Spleen (tissue), 11 donors: ENCODE results near the gene STAP2. TPM values are rescaled to one million over a fixed set of nuclear protein-coding genes. Genes with fewer than 3 reads are reported as not detected.

Experiments
- DNase-seq: peaks from one replicate; pipeline ENCODE4 v3.0.0-alpha.2; 2020
- H3K27ac ChIP-seq, 8 donors: fragments of 200-600 bp; sonication (generic) in 7 of 8; 1 replicate in 4 of 8; 2 replicates in 4 of 8; pipeline versions ENCODE4 v1.5.0 to v1.8.0; 2016 to 2021; ENCODE audit warnings: inconsistent platforms in 4 of 8, mild to moderate bottlenecking in 4 of 8, moderate library complexity in 1 of 8
- H3K27me3 ChIP-seq, 7 donors: fragments of 200-600 bp; sonication (generic) in 6 of 7; replicated peaks in 1 of 7; 1 replicate in 4 of 7; 2 replicates in 3 of 7; pipeline versions ENCODE4 v1.5.0 to v1.8.0; 2016 to 2021; ENCODE audit warnings: inconsistent platforms in 3 of 7, mild to moderate bottlenecking in 1 of 7
- H3K36me3 ChIP-seq, 6 donors: fragments of 200-600 bp; sonication (generic) in 5 of 6; 1 replicate in 4 of 6; 2 replicates in 2 of 6; pipeline versions ENCODE4 v1.5.0 to v1.8.0; 2016 to 2021; ENCODE audit warnings: inconsistent platforms in 2 of 6
- H3K4me1 ChIP-seq, 6 donors: fragments of 200-600 bp; sonication (generic) in 5 of 6; 1 replicate in 3 of 6; 2 replicates in 3 of 6; pipeline versions ENCODE4 v1.5.0 to v1.8.0; 2016 to 2021; ENCODE audit warnings: inconsistent platforms in 3 of 6
- H3K4me3 ChIP-seq, 8 donors: fragments of 200-600 bp; sonication (generic) in 7 of 8; 1 replicate in 4 of 8; 2 replicates in 4 of 8; pipeline versions ENCODE4 v1.5.0 to v1.8.0; 2016 to 2021; ENCODE audit warnings: inconsistent platforms in 4 of 8, mild to moderate bottlenecking in 4 of 8, moderate library complexity in 2 of 8
- H3K9me3 ChIP-seq, 8 donors: fragments of 200-600 bp; sonication (generic) in 7 of 8; 1 replicate in 4 of 8; 2 replicates in 4 of 8; pipeline versions ENCODE4 v1.5.0 to v1.8.0; 2016 to 2021; ENCODE audit warnings: inconsistent platforms in 4 of 8
- POLR2A ChIP-seq, 3 donors: fragments of 450-650 bp; IDR thresholded peaks; one replicate each; pipeline ENCODE4 v1.5.1; 2017; ENCODE audit warnings: antibody characterized with exemption in 3 of 3, mild to moderate bottlenecking in 1 of 3
- POLR2AphosphoS5 ChIP-seq, 3 donors: sonication (generic); formaldehyde crosslinking; IDR thresholded peaks; one replicate each; pipeline ENCODE4 v1.5.1; 2017; ENCODE audit warnings: antibody characterized with exemption in 3 of 3
- WGBS, 5 donors: extraction: QIAGEN DNeasy Blood & Tissue Kit in 3 of 5; methylation state at CpG; one replicate each; pipeline versions ENCODE4 v1.1.5 to v1.1.7; 2013 to 2018; 5-methylcytosine and 5-hydroxymethylcytosine counted together
- intact Hi-C: fragments of 100-400 bp; cut with DNase I; formaldehyde crosslinking; loops from one replicate; pipeline ENCODE4 v1.15.0; 2023; ENCODE audit warnings: low total_unique reads
- polyA plus RNA-seq, 3 donors: library from polyadenylated mRNA; stranded (reverse); fragments of 200-250 nt; gene quantifications; one replicate each; pipeline ENCODE4 v1.2.1, GENCODE V29; 2013
- total RNA-seq, 7 donors: library from RNA; depleted of rRNA in 3 of 7; stranded (reverse); fragments of >200 nt in 3 of 7; fragmentation: NEBNext Ultra II Directional in 4 of 7; extraction: Animal tissue kit (Norgen Biotek cat#: 25700) in 4 of 7; gene quantifications; one replicate each; pipeline versions ENCODE4 v1.1.0 to v1.2.1, GENCODE V29; 2016 to 2021
- TF ChIP-seq, protein P1 (sequence below), 11 experiments: fragments of 200-600 bp in 7 of 11; fragments of 450-650 bp in 4 of 11; sonication (generic) in 4 of 11; IDR thresholded peaks in 8 of 11; conservative IDR thresholded peaks in 3 of 11; 1 replicate in 7 of 11; 2 replicates in 4 of 11; pipeline versions ENCODE4 v1.4.0 to v1.8.0; 2016 to 2021; ENCODE audit warnings: antibody characterized with exemption in 11 of 11, inconsistent platforms in 4 of 11, mild to moderate bottlenecking in 1 of 11
- donor health status: healthy with polysubstance abuse.
- donor health status: DM: no; HTN: no; CAD: no; lungs with moderate emphysema.
- donor health status: DM: no; HTN: no; CAD: no.
- donor health status: Bipolar disorder and iron deficiency.
- donor health status: healthy.
- donor health status: DM: no; HTN: no; CAD: no.
- donor health status: DM: yes; HTN: yes; CAD: no.

STAP2 gene
- total and polyA plus RNA-seq, 10 donors, result 0.79 to 5.1 (median 2.1) TPM; not detected in 1

DNA sequence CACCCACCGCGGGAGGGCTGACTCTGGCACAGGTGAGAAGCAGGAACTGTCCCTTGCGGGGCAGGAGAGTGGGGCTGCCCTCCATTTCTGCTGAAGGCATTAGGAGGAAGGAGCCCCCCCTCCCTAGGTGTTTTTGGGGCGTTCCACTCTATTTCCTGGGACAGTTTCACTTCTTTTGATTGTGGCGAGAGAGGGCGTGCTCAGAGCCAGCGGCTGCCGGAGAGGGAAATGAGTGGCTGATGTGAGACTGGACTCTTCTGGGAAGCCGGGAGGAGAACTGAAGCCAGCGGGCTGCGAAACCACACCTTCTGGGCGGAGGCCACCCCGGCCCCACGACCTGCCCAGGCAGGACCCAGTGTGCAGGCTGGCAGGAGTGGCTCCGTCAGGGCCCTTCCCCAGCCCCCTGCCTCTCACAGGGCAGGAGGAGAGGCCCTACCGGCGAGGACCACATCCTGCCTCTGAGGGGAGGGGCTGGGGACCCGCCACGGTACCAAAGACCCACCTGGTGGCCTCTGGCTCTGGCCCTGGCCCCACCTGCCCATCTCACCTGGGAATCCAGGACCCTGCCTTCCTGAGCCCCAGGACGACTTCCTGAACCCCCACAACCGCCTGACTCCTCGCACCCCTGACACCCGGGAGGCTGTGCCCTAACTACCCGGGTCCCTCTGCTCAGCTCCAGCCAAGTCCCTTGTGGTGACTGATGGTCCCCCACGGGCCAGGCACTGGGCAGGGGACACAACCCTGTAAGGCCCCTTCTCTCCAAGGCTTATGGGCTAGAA, 30.7 kb upstream of the STAP2 start:
- Histone ChIP-seq H3K36me3 (peaks cover 0 to 64% (median 25%) of the 10 kb centered on the region in 6 donors), H3K4me3 (peak overlapping the region; percentile 16 to 66 (median 26)), H3K27ac (peak overlapping the region; percentile 77 to 92 (median 86)), H3K9me3 (no peaks in the 10 kb centered on the region), H3K27me3 (no peaks in the 10 kb centered on the region), H3K4me1 (peaks cover 66 to 80% (median 69%) of the 10 kb centered on the region in 6 donors)
- intact Hi-C loops, result no loop called here
- WGBS, 5 donors, result 9 to 19% (median 11%) methylated on average over 11 to 25 of the region's 25 CpGs
- peak; percentile 84 to 86 (median 86) for TF ChIP-seq POLR2AphosphoS5 (IDR thresholded peaks at IDR 0.05)
- peak in 1 of 3 donors; percentile 15 for TF ChIP-seq POLR2A (IDR thresholded peaks at IDR 0.05)
- TF ChIP-seq, protein P1, sequence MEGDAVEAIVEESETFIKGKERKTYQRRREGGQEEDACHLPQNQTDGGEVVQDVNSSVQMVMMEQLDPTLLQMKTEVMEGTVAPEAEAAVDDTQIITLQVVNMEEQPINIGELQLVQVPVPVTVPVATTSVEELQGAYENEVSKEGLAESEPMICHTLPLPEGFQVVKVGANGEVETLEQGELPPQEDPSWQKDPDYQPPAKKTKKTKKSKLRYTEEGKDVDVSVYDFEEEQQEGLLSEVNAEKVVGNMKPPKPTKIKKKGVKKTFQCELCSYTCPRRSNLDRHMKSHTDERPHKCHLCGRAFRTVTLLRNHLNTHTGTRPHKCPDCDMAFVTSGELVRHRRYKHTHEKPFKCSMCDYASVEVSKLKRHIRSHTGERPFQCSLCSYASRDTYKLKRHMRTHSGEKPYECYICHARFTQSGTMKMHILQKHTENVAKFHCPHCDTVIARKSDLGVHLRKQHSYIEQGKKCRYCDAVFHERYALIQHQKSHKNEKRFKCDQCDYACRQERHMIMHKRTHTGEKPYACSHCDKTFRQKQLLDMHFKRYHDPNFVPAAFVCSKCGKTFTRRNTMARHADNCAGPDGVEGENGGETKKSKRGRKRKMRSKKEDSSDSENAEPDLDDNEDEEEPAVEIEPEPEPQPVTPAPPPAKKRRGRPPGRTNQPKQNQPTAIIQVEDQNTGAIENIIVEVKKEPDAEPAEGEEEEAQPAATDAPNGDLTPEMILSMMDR (IDR thresholded peaks at IDR 0.05 in 8 of 11, conservative IDR thresholded peaks at IDR 0.05 in 3 of 11), result peak in 2 of 11 experiments; percentile 19 to 24
- peak; percentile 92 for DNase-seq

DNA sequence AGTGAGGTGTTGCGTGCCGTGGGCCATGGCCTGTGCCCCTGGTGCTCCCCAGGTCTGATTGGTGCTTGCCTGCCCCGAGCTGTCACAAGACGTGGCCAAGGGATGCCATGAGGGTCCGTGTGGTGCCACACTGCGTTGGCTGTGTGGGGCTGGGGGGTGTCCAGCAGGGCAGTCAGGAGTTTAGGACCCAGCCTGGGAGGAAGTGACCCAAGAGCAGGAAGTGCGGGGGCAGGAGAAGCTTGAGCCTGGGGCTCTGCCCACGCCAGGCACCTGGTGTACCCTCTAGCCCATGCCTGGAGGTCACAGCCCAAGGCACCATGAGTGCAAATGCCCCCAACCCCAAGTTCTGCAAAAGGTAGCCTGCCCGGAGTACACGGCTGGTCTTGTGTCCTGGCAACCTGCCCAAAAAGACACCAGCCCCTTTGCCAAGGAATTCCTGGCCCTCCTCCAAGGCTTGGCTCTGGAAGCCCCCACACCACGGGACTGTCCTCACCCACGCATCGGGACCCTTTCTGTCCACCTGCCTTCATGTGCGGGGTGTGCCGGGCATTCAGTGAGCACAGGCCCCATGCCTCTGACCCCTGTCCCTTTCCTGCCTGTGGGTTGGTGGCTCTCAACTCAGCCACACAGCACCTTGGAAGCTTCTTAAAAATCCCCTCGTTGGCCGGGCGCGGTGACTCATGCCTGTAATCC, 29.6 kb upstream of the STAP2 start:
- 39 to 63% (median 56%) methylated on average over 16 to 19 of the region's 19 CpGs for WGBS, 5 donors
- Histone ChIP-seq H3K27me3 (no peaks in the 10 kb centered on the region), H3K9me3 (no peaks in the 10 kb centered on the region), H3K4me3 (peak overlapping the region in 2 of 8 donors; percentile 35 to 66), H3K27ac (peak overlapping the region; percentile 4 to 92 (median 86)), H3K4me1 (peaks cover 56 to 69% (median 58%) of the 10 kb centered on the region in 6 donors), H3K36me3 (peaks cover 0 to 69% (median 35%) of the 10 kb centered on the region in 6 donors)
- intact Hi-C loops, result no loop called here
- TF ChIP-seq POLR2AphosphoS5 (IDR thresholded peaks at IDR 0.05) (peak in 2 of 3 donors; percentile 44 to 75), POLR2A (IDR thresholded peaks at IDR 0.05) (no peak)
- TF ChIP-seq, protein P1 (IDR thresholded peaks at IDR 0.05 in 8 of 11, conservative IDR thresholded peaks at IDR 0.05 in 3 of 11), result no peak
- no peak for DNase-seq

DNA sequence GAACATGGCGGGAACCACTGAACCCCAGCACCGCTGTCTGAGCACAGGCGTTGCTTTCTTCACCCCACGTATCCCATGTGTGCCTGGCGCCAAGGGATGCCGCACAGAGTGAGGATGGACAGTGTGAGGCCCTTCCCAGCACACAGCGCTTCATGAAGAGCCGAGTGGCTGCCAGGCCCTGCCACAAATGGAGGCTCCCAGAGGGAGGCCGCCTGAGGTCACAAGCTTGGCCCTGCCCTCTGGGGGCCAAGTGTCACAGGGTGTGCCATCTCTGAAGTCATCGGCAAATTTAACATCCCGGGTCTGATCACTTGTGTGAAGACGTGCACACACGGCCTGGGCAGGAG, 29.1 kb upstream of the STAP2 start:
- H3K4me3 ChIP-seq, result no peak overlapping the region
- intact Hi-C loops, result no loop called here
- H3K27ac ChIP-seq, result peak overlapping the region in 7 of 8 donors; percentile 77 to 92 (median 87)
- H3K9me3 ChIP-seq, result no peaks in the 10 kb centered on the region
- WGBS, 5 donors, result 82 to 88% (median 83%) methylated on average over 7 to 13 of the region's 13 CpGs
- peaks cover 0 to 72% (median 41%) of the 10 kb centered on the region in 6 donors for H3K36me3 ChIP-seq
- peaks cover 51 to 64% (median 53%) of the 10 kb centered on the region in 6 donors for H3K4me1 ChIP-seq
- no peaks in the 10 kb centered on the region for H3K27me3 ChIP-seq
- TF ChIP-seq POLR2A (IDR thresholded peaks at IDR 0.05), result no peak
- TF ChIP-seq, protein P1 (IDR thresholded peaks at IDR 0.05 in 8 of 11, conservative IDR thresholded peaks at IDR 0.05 in 3 of 11), result no peak
- no peak for TF ChIP-seq POLR2AphosphoS5 (IDR thresholded peaks at IDR 0.05)
- no peak for DNase-seq

GRCh38 chr19:4367336-4367723, 28.7 kb upstream of the STAP2 start:
- intact Hi-C loops, result no loop called here
- TF ChIP-seq, protein P1 (IDR thresholded peaks at IDR 0.05 in 8 of 11, conservative IDR thresholded peaks at IDR 0.05 in 3 of 11), result no peak
- no peak for TF ChIP-seq POLR2A (IDR thresholded peaks at IDR 0.05)
- TF ChIP-seq POLR2AphosphoS5 (IDR thresholded peaks at IDR 0.05), result no peak
- H3K4me3 ChIP-seq, result no peak overlapping the region
- WGBS, 5 donors, result 90 to 95% (median 94%) methylated on average over 10 of the region's 10 CpGs
- H3K9me3 ChIP-seq, result no peaks in the 10 kb centered on the region
- H3K36me3 ChIP-seq, result peaks cover 1 to 72% (median 45%) of the 10 kb centered on the region in 6 donors
- peak; percentile 65 for DNase-seq
- H3K27ac ChIP-seq, result peak overlapping the region in 5 of 8 donors; percentile 85 to 92 (median 88)
- H3K27me3 ChIP-seq, result no peaks in the 10 kb centered on the region
- peaks cover 46 to 60% (median 49%) of the 10 kb centered on the region in 6 donors for H3K4me1 ChIP-seq
